Left kidney (tissue), 8 donors: Measurements from ENCODE around the gene PRAMEF2. TPM values are rescaled to one million over a fixed set of nuclear protein-coding genes. Genes with fewer than 3 reads are reported as not detected.
"Not testable (repeated sequence)": the region's sequence is repeated elsewhere in the genome, so short reads cannot be mapped to it uniquely, and the experiment has no call there.

Experiments used
- DNase-seq: peaks from one replicate; pipeline ENCODE4 v3.0.0-alpha.2; 2013
- long read RNA-seq, 8 donors: transcript quantifications; one replicate each; lab custom pipeline, GENCODE V29; 2026
- polyA plus RNA-seq: library from polyadenylated mRNA; unstranded; fragments of 120-200 nt; gene quantifications from one replicate; pipeline ENCODE4 v1.2.1, GENCODE V29; 2013; ENCODE audit not compliant: insufficient read length

PRAMEF2 gene
- polyA plus RNA-seq, result not detected
- long read RNA-seq, donor 1, result 0 reads
- long read RNA-seq, donor 2, result 0 reads
- long read RNA-seq, donor 3, result 0 reads
- long read RNA-seq, donor 4, result 0 reads
- long read RNA-seq, donor 5, result 0 reads
- long read RNA-seq, donor 6, result 0 reads
- long read RNA-seq, donor 7, result 0 reads
- long read RNA-seq, donor 8, result 0 reads

DNA sequence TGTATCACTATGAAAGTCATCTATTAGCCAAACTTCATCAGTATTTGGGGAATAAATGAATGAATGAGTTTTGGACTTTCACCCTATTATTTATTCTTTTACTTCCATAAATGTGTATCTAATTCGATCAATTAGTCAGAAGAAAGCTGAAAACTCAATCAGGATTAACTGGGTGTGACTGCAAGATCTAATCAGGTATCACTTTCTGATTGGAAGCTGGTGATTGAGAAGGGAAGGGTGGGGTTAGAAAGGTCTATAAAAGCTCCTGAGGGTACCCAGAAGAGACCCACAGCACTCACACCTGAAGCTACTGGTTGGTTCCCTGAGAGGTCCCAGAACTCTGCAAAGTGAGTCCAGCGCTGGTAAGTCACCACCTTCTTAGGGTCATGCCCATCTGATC, at the start of gene PRAMEF2:
TSS of gene PRAMEF2 (plus strand) at position 301 of the 400 bp plus-strand sequence. CDS start 1,924 bp downstream, outside the sequence.
- not testable (repeated sequence) for DNase-seq

- DNase-seq, result no peak
Measured at GRCh38 chr1:12809933-12810332, 47.0 kb upstream of the PRAMEF2 start.

GRCh38 chr1:12810691-12811408, 46.0 kb upstream of the PRAMEF2 start:
- no peak for DNase-seq

- DNase-seq, result no peak
Measured at GRCh38 chr1:12811409-12811784, 45.5 kb upstream of the PRAMEF2 start.

GRCh38 chr1:12819061-12819460, 37.8 kb upstream of the PRAMEF2 start:
- not testable (repeated sequence) for DNase-seq

DNA sequence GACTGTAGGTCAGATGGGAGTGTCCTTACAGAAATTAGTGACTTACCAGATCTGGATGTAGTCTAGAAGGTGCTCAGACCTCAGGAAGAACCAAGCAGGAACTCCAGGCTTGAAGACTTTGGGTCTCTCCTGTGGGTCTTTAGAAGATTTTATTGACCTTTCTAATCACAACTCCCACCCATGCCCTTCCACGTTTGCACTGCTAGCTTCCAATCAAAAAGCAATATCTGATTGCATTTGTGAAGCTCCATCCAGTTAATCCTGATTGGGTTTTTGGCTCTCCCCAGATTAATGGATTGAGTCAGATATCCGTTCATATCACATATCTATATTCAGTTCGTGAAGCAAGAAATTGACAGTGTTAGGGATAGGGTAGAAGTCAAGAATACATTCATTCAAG, 25.6 kb upstream of the PRAMEF2 start, which contains the start of gene PRAMEF11:
TSS of gene PRAMEF11 (minus strand) at position 101 of the 400 bp plus-strand sequence. CDS start 2,621 bp downstream, outside the sequence.
- DNase-seq, result not testable (repeated sequence)

- not testable (repeated sequence) for DNase-seq
Measured at GRCh38 chr1:12833251-12833650, 23.6 kb upstream of the PRAMEF2 start.

GRCh38 chr1:12848620-12849019, 8.3 kb upstream of the PRAMEF2 start, which contains the start of gene HNRNPCL1:
TSS of gene HNRNPCL1 (minus strand) at chr1:12848720. CDS start at chr1:12848289, 431 bp downstream.
- not testable (repeated sequence) for DNase-seq

GRCh38 chr1:12851779-12852178, 5.1 kb upstream of the PRAMEF2 start:
- no peak for DNase-seq

DNA sequence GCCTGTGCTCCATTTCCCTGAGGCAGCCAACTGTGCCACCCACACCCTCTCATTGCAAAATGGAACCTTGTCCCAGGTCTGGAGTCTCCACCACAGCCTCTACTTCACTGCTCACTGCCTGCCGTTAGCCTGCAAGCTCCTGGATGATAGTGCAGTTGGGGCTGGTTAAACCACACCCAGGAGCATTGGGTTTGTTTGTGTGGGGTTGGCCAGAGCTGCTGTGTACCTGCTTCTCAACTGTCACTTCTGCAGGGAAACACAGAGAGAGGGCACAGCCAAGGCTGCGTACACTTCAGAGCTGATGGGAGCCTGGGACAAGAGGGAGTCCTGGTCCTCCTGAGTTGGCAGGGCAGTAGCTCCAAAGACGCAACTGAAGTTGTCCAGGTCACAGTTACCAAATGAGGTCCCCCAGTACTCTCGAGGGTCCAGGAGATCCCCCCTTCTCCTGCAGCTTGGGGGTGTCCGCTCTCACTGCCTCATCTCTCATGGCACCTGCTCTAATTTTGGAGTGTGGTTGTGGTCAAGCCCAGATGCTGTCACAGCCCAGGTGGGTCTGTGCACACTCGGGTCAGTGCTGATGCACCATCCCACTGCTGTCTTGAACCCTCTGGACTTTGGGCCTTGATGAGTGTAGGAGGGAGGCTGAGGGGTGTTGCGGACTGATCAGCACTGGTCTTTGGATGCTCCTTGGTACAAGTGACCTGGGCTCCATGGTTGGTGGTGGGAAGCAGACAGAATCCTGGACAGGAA, 6.4 kb downstream of the PRAMEF2 start:
- not testable (repeated sequence) for DNase-seq

GRCh38 chr1:12878453-12878852, 21.6 kb downstream of the PRAMEF2 start:
- DNase-seq, result not testable (repeated sequence)

GRCh38 chr1:12886101-12886500, 29.2 kb downstream of the PRAMEF2 start, which contains the start of gene PRAMEF4:
TSS of gene PRAMEF4 (minus strand) at chr1:12886201. CDS start at chr1:12883394, 2,807 bp downstream.
- not testable (repeated sequence) for DNase-seq

DNA sequence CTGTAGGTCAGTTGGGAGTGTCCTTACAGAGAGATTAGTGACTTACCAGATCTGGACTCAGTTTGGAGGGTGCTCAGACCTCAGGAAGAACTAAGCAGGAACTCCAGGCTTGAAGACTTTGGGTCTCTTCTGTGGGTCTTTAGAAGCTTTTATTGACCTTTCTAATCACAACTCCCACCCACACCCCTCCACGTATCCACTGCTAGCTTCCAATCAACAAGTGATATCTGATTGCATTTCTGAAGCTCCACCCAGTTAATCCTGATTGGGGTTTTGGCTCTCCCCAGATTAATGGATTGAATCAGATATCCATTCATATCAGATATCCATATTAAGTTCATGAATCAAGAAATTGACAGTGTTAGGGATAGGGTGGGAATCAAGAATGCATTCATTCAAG, 41.3 kb downstream of the PRAMEF2 start, which contains the start of gene PRAMEF10:
TSS of gene PRAMEF10 (minus strand) at position 101 of the 400 bp plus-strand sequence. CDS start 2,423 bp downstream, outside the sequence.
- DNase-seq, result not testable (repeated sequence)

DNA sequence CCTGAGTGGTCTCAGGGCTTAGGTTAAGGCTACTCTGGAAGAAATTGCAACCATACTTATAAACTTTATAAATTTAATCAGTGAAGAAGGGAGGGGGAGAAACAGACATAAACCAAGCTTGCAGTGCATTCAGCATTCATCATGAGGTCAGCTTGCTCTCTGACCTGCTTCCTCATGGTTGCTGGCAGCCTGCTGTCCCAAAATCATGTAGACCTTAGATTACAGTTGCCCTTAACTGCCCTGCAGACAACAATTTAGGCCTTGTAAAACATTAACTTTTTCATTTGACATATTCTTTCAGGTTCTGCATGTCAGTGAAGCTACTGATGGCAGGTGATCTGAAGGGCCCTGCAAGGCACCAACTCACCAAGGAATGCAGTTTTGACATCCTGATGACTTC, 42.3 kb downstream of the PRAMEF2 start:
- not testable (repeated sequence) for DNase-seq

- not testable (repeated sequence) for DNase-seq
Measured at GRCh38 chr1:12903793-12904572, 47.1 kb downstream of the PRAMEF2 start.

Other genes with a start within 250 kb of the PRAMEF2 start
- gene DHRS3, start 238.9 kb upstream of the PRAMEF2 start, polyA plus RNA-seq, result 80.7 TPM
- gene AADACL4, start 213.0 kb upstream of the PRAMEF2 start, polyA plus RNA-seq, result 1.8 TPM
- gene AADACL3, start 141.0 kb upstream of the PRAMEF2 start, polyA plus RNA-seq, result not detected
- gene CFAP107, start 110.9 kb upstream of the PRAMEF2 start, polyA plus RNA-seq, result 0.50 TPM
- not detected for gene PRAMEF12, start 83.3 kb upstream of the PRAMEF2 start, polyA plus RNA-seq
- not detected for gene PRAMEF1, start 65.7 kb upstream of the PRAMEF2 start, polyA plus RNA-seq
- not detected for gene PRAMEF11, start 25.7 kb upstream of the PRAMEF2 start, polyA plus RNA-seq
- gene HNRNPCL1, start 8.4 kb upstream of the PRAMEF2 start, polyA plus RNA-seq, result 0.58 TPM
- gene PRAMEF4, start 29.1 kb downstream of the PRAMEF2 start, polyA plus RNA-seq, result not detected
- gene PRAMEF10, start 41.2 kb downstream of the PRAMEF2 start, polyA plus RNA-seq, result not detected
- gene PRAMEF7, start 59.5 kb downstream of the PRAMEF2 start, polyA plus RNA-seq, result not detected
- not detected for gene PRAMEF6, start 90.5 kb downstream of the PRAMEF2 start, polyA plus RNA-seq
- not detected for gene PRAMEF27, start 199.5 kb downstream of the PRAMEF2 start, polyA plus RNA-seq
- not detected for gene HNRNPCL3, start 203.7 kb downstream of the PRAMEF2 start, polyA plus RNA-seq
- not detected for gene PRAMEF25, start 213.7 kb downstream of the PRAMEF2 start, polyA plus RNA-seq